Stimulated activated CD4-positive, alpha-beta T cell treated with anti-CD3 and anti-CD28 coated beads, Interleukin-12 subunit alpha, Interleukin-12 subunit beta, amount 100 ng/mL, for 24 hours (primary cell): ENCODE data around the gene TCF12.

Source experiments
- DNase-seq, 2 experiments: peaks; one replicate each; pipeline ENCODE4 v3.0.0-alpha.2; 2020; ENCODE audit warnings: low read depth in 2 of 2

The TCF12 gene

DNA sequence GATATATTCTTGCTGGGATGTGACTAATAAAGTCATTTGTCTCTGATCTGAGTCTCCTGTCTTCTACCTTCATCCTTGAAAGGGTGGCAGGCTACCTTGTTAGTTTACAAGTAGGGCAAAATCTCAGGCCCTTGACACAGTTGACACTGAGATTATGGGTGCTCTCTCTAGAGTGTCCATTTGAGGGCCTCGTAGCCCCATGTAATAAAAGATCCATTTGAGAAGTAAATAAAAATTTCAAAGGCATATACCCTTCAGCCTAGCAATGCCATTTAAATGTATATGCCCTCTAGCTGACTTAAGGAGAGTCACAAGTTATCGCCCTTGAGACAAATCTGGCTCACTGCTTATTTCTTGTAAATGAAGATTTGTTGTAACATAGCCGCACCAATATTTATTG is 98.6 kb downstream of the TCF12 start:
- no peak for DNase-seq

DNA sequence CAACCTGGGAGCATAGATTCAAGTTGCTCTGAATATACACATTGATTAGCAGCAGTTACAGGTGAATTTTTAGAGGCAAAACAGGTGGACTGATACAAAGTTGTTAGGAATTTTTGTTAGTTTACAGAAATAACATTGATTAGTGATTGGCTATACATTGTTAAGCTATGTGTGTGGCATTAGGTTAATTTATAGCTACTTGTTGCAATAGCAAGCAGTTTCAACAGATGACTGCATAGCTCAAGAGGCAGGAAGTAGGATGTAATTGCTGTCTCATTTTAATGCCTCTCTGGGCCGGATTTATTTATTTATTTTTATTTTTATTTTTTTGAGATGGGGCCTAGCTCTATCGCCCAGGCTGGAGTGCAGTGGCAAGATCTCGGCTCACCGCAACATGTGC is 99.7 kb downstream of the TCF12 start:
- no peak for DNase-seq

DNA sequence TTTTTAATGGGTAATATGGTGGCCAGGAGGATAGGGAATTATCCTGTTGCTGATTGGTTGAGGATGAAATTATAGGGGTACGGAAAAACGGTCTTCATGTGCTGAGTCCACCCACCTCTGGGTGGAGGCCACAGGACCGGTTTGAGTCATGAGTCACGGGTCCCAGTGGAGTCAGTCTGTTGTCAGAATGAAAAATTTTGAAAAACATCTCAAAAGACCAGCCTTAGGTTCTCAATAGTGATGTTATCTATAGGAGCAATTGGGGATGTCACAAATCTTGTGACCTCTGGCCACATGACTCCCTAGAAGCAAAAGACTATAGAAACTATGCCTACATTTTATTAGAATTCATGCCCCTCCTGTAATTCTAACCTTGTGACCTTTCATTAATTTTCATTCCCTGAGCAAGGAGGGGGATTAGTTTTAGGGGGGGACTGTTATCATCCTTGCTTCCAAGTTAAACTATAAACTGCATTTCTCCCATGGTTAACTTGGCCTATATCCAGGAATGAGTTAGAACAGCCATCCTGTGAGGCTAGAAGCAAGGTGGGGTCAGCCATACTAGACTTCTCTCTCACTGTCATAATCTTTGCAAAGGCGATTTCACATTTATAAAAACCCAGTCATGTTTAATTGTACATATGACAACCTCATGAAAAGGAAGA is 101.2 kb downstream of the TCF12 start:
- DNase-seq, result no peak

DNA sequence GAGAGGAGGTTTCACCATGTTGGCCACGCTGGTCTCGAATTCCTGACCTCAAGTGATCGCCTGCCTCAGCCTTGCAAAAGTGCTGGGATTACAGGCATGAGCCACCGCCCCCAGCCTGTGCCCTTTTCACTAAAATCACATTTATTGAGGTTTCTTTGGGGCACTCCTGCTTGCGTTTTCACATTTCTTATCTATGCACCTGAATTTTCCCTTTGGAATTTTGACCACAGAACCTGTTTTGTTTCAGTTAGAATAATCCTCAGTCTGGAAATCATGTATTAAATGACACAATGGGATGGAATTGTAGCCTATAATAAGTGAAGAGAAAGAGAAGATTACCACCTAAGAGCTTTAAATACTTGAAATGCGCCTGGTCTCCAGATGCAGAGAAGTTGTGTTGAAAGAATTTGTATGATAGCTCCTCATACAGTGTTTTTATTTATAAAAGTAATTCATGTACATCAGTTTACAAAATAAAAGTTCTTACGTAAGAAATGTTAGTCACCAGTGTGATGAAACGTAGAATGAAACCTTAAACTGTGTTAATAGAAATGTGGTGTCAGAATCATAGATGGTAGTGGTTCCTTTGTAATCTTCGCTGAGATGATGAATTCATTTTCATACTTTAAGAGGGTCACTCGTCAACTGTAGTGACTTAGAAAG is 107.0 kb downstream of the TCF12 start:
- no peak for DNase-seq

DNA sequence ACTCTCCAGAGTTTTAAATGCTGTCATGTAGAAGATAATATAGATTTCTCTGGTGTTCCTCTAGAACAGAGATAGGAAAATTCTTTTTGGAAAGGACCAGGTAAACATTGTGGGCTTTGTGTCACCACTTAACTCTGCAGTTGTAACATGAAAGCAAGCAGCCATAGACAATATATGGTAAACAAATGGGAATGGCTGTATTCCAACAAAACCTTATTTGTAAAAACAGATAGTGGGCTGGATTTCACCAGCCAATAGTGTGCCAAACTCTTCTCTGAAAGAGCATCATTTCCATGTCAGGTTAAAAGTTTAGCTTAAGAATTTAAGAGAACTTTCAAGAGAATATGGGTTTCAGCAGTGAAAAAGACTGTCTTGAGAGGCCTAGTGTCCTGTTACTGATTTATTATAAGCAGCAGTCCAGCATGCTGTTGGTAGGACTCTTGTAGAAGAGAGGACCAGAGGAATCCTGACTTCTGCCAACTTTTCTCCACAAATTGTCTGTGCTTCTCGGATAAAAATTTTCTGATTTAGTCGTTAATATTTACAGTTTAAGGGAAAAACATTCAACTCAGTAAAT is 107.7 kb downstream of the TCF12 start:
- DNase-seq, result no peak

DNA sequence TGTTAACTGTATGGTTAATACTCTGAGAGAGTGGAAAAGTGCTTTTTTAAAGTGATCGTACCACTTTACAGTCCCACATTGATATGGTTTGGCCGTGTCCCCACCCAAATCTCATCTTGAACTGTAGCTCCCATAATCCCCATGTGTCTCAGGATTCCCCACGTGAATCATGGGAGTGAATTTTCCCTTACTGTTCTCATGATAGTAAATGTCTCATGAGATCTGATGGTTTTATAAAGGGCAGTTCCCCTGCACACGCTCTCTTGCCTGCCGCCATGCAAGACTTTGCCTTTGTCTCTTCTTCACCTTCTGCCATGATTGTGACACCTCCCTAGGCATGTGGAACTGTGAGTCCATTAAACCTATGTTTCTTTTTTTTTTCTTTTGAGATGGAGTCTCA is 109.2 kb downstream of the TCF12 start:
- DNase-seq, result no peak

DNA sequence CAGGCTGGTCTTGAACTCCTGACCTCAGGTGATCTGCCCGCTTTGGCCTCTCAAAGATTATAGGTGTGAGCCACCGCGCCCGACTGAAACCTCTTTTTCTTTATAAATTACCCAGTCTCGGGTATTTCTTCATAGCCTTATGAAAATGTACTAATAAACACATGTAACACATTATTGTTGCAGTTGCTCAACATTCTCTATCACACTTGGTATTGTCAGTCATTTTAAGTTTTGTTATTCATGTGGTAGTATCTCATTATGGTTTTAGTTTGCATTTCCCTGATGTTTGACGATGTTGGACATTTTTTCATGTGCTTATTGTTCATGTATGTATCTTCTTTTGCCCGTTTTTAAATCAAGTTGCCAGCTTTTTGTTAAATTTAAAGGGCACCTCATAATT is 109.7 kb downstream of the TCF12 start:
- DNase-seq, result no peak

DNA sequence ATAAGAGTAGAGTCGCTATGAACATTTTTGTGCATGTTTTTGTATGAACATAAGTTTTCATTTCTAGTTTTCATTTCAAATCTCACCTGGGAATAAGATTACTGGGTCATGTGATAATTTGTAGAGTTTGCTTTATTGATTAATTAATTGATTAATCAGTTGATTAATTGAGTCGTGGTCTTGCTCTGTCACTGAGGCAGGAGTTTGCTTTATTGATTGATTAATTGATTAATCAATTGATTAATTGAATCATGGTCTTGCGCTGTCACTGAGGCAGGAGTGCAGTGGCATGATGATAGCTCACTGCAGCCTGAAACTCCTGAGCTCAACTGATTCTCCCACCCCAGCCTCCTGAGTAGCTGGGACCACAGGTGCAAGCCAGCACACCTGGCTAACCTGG is 111.6 kb downstream of the TCF12 start:
- no peak for DNase-seq

DNA sequence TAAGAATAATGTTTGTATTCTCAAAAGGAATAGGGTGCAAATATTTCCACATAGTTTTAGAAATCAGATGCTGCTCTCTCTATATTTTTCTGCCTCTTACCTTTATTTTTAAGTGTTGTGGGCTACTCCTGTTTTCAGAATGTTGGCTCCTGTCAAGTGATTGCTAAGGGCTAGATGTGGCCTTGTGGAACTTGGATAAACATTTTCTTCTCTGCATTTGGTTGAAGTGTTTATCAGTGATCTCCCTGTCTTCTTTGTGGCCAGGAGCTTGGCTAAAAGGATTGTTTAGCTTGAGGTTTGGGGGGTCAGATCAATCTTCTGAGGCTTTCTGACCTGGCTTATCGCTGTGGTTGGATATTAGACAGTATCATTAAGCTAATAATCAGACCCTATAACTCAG is 112.6 kb downstream of the TCF12 start:
- no peak for DNase-seq

DNA sequence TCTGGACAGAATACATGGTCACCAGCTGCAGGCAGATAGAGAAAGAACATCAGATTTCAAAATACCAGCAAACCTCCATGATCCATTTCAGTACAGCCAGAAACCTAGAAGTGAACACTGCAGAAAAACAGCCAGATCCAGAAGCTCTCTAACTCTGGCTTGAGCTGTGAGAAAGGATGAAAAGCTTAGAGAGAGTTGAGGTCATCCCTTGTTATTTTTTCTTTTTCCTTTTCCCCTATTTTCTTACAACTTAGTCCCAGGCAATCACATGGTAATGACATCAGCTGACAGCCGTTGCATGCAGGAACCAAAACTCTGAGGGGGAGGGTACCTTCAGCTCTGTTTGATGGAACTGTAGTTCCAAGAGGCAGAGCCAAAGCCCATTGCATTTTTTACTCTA is 113.2 kb downstream of the TCF12 start:
- DNase-seq, result no peak

DNA sequence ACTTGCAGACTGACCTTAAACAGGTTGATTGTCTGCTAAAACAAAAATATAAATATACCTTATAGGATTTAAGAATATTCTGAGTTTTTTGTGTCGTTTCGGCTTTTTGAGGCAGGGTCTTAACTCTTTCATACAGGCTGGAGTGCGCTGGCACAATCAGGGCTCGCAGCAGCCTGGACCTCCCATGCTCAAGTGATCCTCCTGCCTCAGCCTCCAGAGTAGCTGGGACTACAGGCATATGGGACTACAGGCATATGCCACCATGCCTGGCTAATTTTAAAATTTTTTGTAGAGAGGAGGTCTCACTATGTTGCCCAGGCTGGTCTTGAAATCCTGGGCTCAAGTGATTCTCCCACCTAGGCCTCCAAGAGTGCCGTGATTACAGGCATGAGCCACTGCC is 113.9 kb downstream of the TCF12 start:
- DNase-seq, result no peak

DNA sequence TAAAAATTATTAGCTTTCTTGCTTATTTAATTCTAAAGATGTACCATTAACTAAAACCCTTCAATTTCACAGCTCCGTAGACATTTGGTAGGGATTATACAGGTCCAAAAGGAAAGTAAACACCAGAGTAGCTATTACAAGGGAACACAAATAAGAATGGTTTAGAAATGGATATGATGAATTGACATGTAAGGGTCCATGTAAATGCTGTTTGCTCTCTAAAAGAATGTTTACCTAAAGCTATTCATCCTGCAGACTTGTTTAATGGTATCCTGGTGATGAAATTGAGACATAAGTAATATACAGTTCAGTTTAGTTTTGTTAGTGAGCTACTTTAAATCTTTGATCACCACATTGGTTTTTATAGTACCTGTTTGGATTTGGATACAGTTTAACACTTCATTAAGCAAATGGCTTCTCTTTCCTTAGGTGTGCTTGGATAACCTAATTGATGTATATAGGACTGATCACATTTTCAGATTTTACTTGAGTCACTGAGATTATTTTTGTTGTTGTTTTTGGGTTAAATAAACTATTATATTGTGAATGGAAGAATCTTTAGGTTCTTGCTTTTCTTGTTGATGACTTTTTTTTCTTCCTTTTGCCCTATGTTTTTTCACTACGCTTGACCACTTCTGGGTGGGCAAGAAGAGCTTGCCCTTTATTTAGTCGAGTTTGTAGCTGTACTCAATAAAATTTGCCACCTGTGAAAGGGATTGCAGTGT is 115.4 kb downstream of the TCF12 start:
- no peak for DNase-seq

DNA sequence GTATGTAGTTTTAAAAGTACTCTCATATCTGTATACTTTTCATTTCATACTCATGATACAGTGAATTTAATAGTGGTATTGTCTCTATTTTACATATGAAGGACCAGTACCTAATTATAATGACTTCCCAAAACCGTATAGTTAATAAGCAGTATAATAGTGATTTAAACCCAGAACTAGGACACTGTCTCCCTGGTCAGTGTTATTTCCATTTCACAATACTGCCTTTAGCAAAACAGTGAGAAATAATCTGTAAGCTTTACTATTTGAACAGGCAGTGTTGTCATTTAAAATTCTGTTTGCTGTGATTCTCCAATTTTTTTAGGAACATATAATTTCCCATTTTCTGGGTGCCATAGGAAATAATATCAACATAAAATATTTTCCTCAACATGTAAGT is 116.2 kb downstream of the TCF12 start:
- DNase-seq, result no peak

DNA sequence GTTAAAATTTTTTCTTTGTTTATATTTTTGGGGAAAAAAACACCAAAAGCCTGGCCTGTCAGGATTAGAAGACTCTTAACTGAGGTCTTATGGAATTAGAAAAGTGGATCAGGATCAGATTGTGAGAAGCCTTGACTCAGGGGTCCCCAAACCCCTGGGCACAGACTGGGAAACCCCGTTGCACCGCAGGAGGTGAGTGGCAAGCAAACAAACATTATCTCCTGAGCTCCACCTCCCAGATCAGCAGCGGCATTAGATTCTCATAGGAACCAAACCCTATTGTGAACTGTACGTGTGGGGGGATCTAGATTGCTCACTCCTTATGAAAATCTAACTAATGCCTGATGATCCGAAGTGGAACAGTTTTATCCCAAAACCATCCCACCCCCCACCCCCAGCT is 117.2 kb downstream of the TCF12 start:
- DNase-seq, result no peak

DNA sequence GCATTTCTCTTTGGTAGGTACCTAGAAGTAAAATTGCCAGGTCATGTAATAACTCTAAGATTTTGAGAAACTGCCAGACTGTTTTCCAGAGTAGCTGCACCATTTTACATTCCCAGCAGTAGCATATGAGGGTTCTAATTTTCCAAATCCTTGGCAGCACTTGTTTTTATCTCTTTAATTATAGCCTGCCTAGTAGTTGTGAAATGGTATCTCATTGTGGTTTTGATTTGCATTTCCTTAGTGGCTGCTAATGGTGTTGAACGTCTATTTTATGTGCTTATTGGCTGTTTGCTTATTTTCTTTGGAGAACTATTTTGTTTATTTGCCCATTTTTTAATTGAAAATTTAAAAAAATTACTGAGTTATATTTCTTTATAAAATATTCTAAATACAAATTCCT is 117.9 kb downstream of the TCF12 start:
- DNase-seq, result no peak

DNA sequence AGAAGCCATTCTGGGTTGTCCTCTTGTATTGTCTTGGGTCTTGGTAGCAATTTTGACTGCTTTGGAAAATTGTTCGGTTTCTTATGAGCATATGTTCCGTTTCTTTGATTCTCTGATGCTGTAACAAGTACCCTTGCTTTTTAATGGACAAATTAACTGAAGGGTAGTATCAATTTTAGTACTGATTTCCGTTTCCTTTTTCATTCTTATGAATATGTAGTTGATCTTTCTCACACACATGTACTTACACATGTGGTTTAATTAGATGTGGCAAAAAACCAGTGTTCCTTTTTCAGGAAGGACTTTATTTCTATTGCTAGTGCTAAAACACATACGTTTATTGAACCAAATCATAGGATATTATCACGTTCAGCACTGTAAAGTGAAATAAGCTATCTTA is 119.1 kb downstream of the TCF12 start:
- no peak for DNase-seq

DNA sequence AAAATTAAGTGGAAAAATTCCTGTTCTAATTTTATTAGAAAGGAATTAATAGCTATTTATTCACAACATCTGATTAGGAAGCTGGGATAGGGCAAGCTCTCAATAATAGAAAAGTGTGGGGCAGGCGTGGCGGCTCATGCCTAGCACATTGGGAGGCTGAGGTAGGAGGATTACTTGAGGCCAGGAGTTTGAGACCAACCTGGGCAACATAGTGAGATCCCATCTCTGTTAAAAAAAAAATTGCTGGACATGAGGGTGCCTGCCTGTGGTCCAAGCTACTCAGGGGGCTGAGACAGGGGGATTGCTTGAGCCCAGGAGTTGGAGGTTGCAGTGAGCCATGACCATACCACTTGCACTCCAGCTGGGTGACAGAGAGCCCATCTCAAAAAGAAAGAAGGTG is 119.6 kb downstream of the TCF12 start:
- no peak for DNase-seq

DNA sequence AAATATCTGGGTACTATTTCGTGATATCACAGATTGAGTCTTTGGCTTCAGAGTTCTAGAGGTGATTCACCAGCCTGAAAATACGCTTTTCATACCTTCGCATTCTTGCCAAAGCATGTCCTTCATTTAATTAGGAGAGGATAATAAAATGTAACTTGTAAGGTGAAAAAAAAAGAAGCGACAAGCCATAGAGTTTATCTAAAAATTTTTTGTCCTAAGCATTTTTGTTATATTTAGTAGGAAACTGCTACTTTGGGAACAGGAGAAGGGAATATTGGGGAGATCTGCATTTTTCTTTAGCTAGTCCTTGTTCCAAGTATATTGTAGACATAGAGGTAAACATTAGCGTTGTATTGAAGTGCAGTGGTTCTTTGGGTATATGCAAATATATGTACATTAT is 120.1 kb downstream of the TCF12 start:
- no peak for DNase-seq

DNA sequence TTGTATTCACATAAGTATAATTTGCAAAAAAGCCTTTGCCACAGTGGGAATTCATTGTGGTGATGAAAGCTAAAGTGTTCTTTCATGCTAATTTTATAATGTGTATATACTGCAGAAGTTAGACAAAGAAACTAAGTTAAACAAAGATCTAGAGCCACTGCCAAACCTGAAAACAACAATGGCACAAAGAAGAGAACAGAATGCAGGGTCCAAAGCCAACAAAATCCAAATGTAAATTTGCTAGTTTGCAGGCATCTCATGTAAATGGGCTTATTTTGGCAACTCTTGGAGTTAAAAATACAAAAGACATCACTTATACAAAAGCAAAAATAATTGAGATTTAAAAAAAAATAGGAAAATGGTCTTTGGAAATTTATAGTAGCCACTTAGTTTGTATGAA is 123.0 kb downstream of the TCF12 start:
- no peak for DNase-seq

DNA sequence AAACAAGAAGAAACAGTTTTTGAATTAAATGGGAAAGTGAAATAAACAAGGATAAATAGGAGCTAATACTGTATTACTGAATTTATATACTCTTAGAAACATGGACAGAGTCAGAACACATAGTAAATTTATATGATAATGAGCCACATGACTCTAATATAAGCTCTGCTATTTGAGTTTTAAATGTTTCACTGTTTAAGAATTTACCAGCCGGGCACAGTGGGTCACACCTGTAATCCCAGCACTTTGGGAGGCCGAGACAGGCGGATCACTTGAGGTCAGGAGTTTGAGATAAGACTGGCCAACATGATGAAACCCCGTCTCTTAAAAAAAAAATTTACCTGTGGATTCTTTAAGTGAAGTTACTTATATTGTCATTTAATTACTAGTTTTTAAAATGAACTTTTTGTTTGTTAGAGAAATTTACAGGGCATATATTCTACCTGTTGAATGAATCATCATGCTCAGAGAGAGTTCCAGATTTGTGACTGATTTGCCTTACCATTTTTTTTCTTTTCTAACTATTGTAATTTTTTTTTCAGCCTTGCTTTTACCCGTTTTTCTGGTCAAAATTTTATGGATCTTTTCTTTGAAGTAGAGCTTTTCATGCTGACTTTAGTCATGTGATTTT is 125.7 kb downstream of the TCF12 start:
- DNase-seq, result no peak

DNA sequence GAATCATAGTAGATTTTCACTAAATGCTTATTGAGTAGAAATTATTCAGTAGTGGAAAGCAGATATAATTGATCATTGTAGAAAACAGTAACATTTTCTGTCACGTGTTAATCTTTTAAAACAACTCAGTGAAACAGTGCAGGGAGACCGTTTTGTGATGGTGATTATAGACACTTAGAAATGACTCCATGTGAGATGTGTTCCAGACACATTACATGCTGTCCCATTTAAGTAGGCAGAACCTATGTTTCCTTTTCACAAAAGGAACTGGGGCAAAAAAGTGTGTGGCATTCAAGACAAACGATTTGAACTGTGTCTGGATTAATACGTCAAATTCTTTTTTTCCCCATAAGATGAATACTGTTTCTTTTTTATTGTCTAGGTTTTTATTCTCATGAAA is 126.5 kb downstream of the TCF12 start:
- no peak for DNase-seq

DNA sequence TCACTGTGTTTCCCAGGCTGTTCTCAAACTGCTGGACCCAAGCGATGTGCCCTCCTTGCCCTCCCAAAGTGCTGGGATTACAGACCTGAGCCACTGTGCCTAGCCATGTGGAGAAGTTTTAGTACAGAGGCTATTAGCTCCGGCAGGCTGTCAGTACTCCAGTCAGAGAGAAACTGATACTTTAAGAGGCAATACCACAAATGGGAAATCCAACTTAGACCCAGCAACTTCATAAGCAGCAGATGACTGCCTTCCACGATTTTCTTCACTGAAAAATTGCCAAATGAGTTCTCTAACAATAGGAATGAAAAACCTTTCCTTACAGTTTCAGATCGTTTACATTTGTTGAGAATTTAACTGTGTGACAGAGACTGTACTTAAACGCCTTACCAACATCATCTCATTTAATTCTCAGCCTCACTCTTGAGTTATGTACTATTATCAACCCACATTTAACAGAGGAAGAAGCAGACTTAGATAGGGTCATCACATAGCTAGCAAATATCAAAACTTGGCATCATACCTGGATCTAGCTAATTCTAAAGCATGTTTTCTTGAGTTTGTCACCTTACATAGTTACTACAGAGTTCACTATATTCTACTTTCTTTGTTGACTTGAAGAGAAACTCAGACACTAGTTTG is 127.4 kb downstream of the TCF12 start:
- no peak for DNase-seq
